PC-9 (cell line): Measurements from ENCODE around the gene SMARCA4. TPM values are rescaled to one million over a fixed set of nuclear protein-coding genes. Genes with fewer than 3 reads are reported as not detected.

Source experiments
- BruUV-seq: library from RNA; stranded (reverse); fragments of 400-500 nt; replicated peaks from 2 replicates; lab custom pipeline; 2021; lab: Mats Ljungman, UMichigan
- CTCF ChIA-PET: fragments of 300-600 bp; sonication (Branson Sonifier 250); formaldehyde crosslinking; loops from one replicate; lab custom pipeline; 2022; ENCODE audit warnings: antibody characterized with exemption; lab: Charles Lee
- POLR2A ChIA-PET: fragments of 300-600 bp; sonication (Branson Sonifier 250); formaldehyde crosslinking; loops from one replicate; lab custom pipeline; 2022; ENCODE audit warnings: antibody characterized with exemption; ENCODE audit not compliant: unreplicated experiment; lab: Charles Lee
- DNase-seq, 2 experiments: peaks; one replicate each; pipeline versions ENCODE4 v3.0.0 to v3.0.0-alpha.2; 2015 to 2022; ENCODE audit warnings: mixed read lengths in 1 of 2
- H2AFZ ChIP-seq: fragments of 200-600 bp; sonication (generic); 2 replicates; pipeline ENCODE4 v1.8.1; 2017; ENCODE audit warnings: antibody characterized with exemption
- H3F3A ChIP-seq: fragments of 200-600 bp; sonication (generic); 2 replicates; pipeline ENCODE4 v1.8.1; 2017; ENCODE audit warnings: antibody characterized with exemption, mild to moderate bottlenecking, low read depth; ENCODE audit not compliant: insufficient read depth
- H3K27ac ChIP-seq: fragments of 200-600 bp; sonication (generic); 2 replicates; pipeline ENCODE4 v1.6.1; 2016; ENCODE audit warnings: mixed run types
- H3K27me3 ChIP-seq: fragments of 200-600 bp; sonication (generic); 2 replicates; pipeline ENCODE4 v1.6.1; 2016; ENCODE audit warnings: low read depth, mixed run types; ENCODE audit not compliant: insufficient read depth
- H3K36me3 ChIP-seq: fragments of 200-600 bp; sonication (generic); 2 replicates; pipeline ENCODE4 v1.6.1; 2016; ENCODE audit warnings: low read depth, mixed run types
- H3K4me1 ChIP-seq: fragments of 200-600 bp; sonication (generic); replicated peaks from 2 replicates; pipeline ENCODE4 v1.6.1; 2016; ENCODE audit warnings: mixed run types; ENCODE audit not compliant: insufficient read depth
- H3K4me2 ChIP-seq: fragments of 200-600 bp; sonication (generic); 2 replicates; pipeline ENCODE4 v1.6.1; 2017; ENCODE audit warnings: mixed run types
- H3K4me3 ChIP-seq: fragments of 200-600 bp; sonication (generic); 2 replicates; pipeline ENCODE4 v1.6.1; 2016; ENCODE audit warnings: mixed run types
- H3K79me2 ChIP-seq: fragments of 200-600 bp; sonication (generic); 2 replicates; pipeline ENCODE4 v1.6.1; 2017; ENCODE audit warnings: low read depth, mixed run types
- H3K9me2 ChIP-seq: fragments of 200-600 bp; sonication (generic); 2 replicates; pipeline ENCODE4 v1.8.1; 2017; ENCODE audit warnings: mild to moderate bottlenecking; ENCODE audit not compliant: insufficient read depth
- H3K9me3 ChIP-seq: fragments of 200-600 bp; sonication (generic); 2 replicates; pipeline ENCODE4 v1.8.1; 2016; ENCODE audit warnings: low read depth; ENCODE audit not compliant: insufficient read depth
- H4K20me1 ChIP-seq: fragments of 200-600 bp; sonication (generic); 2 replicates; pipeline ENCODE4 v1.8.1; 2017; ENCODE audit not compliant: insufficient read depth
- EZH2 ChIP-seq: fragments of 200-600 bp; sonication (generic); IDR thresholded peaks from 2 replicates; pipeline ENCODE4 v1.8.0; 2017; ENCODE audit warnings: antibody characterized with exemption, low read depth
- intact Hi-C: fragments of 100-400 bp; cut with micrococcal nuclease; formaldehyde crosslinking; loops from one replicate; pipeline ENCODE4 v1.10.0; 2022; ENCODE audit not compliant: unreplicated experiment
- total RNA-seq: library from RNA; stranded (reverse); gene quantifications from 2 replicates; pipeline ENCODE4 v1.2.3, GENCODE V29; 2021
- TF ChIP-seq, protein P1 (sequence below): fragments of 200-600 bp; sonication (generic); conservative IDR thresholded peaks from 2 replicates; pipeline ENCODE4 v1.6.1; 2017; ENCODE audit warnings: mixed run types, antibody characterized with exemption, mild to moderate bottlenecking, moderate library complexity

SMARCA4 gene
- total RNA-seq, 1 experiment from 2014 or later, result 136 TPM

DNA sequence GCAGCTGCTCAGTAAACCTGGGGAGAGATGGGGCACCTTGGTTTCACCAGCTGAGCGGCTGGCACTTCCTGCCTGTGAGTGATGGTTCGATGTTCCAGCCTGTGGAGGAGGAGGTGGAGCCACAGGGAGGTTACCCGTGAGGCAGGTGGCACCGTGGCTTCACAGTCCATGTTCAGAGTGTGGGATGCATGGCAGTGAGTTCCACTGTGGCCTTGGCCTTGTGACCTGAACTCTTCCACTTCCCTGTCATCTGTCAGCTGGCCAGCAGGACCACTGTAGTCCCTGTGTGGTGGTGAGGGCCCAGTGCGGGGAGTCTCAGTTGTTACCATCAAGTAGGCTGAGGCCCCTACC is 16.9 kb downstream of the SMARCA4 start:
- Histone ChIP-seq H3K27ac (no peak overlapping the region), H4K20me1 (peaks cover 86% of the 10 kb centered on the region), H3F3A (peaks cover 14% of the 10 kb centered on the region), H3K9me2 (no peaks in the 10 kb centered on the region), H3K9me3 (no peaks in the 10 kb centered on the region), H2AFZ (no peak overlapping the region), H3K79me2 (peaks cover 94% of the 10 kb centered on the region), H3K36me3 (no peaks in the 10 kb centered on the region), H3K4me2 (no peak overlapping the region), H3K27me3 (no peaks in the 10 kb centered on the region), H3K4me1 (no peaks in the 10 kb centered on the region), H3K4me3 (no peak overlapping the region)
- TF ChIP-seq, protein P1, sequence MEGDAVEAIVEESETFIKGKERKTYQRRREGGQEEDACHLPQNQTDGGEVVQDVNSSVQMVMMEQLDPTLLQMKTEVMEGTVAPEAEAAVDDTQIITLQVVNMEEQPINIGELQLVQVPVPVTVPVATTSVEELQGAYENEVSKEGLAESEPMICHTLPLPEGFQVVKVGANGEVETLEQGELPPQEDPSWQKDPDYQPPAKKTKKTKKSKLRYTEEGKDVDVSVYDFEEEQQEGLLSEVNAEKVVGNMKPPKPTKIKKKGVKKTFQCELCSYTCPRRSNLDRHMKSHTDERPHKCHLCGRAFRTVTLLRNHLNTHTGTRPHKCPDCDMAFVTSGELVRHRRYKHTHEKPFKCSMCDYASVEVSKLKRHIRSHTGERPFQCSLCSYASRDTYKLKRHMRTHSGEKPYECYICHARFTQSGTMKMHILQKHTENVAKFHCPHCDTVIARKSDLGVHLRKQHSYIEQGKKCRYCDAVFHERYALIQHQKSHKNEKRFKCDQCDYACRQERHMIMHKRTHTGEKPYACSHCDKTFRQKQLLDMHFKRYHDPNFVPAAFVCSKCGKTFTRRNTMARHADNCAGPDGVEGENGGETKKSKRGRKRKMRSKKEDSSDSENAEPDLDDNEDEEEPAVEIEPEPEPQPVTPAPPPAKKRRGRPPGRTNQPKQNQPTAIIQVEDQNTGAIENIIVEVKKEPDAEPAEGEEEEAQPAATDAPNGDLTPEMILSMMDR, result no peak
- no peak for TF ChIP-seq EZH2
- intact Hi-C loops, result no loop called here
- POLR2A ChIA-PET, result no interaction called here
- no TSS peak for BruUV-seq
- DNase-seq, result no peak
- CTCF ChIA-PET, result no interaction called here

DNA sequence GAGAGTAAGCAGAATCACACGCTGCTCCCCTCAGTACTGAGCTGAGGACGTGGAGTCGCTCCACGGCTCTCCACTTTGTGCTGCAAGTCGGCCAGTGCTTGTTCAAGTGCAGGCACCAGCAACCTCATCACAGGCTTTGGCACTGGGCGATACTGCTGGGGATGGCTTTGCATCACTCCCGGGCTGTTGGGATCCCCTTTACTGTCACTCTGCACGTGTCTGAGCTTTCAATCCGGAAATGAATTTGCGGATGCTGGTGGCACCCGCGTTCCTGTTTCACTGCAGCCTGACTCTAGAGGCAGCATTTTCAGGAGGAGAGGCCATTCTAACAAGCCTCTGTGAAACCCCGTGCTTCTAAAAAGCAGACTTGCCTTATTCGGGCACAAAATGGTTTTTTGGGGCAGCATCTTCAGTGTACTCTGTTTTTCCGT is 19.1 kb downstream of the SMARCA4 start:
- CTCF ChIA-PET, result interaction anchor here (0.6 kb wide), 1 partner anchor 277 kb away, joined by 12 read pairs; no protein-coding TSS in a partner anchor
- Histone ChIP-seq H3K9me2 (no peaks in the 10 kb centered on the region), H2AFZ (no peak overlapping the region), H3K4me3 (no peak overlapping the region), H3F3A (peaks cover 7% of the 10 kb centered on the region), H3K79me2 (peaks cover 92% of the 10 kb centered on the region), H3K27ac (no peak overlapping the region), H3K4me1 (no peaks in the 10 kb centered on the region), H3K4me2 (no peak overlapping the region), H3K9me3 (no peaks in the 10 kb centered on the region), H3K27me3 (no peaks in the 10 kb centered on the region), H4K20me1 (peaks cover 90% of the 10 kb centered on the region), H3K36me3 (0 out of 2 replicates have a peak, but pooled peaks cover 3% of the 10 kb centered on the region)
- POLR2A ChIA-PET, result no interaction called here
- no TSS peak for BruUV-seq
- TF ChIP-seq, protein P1, result no peak
- no peak for TF ChIP-seq EZH2
- no peak for DNase-seq
- intact Hi-C loops, result no loop called here

DNA sequence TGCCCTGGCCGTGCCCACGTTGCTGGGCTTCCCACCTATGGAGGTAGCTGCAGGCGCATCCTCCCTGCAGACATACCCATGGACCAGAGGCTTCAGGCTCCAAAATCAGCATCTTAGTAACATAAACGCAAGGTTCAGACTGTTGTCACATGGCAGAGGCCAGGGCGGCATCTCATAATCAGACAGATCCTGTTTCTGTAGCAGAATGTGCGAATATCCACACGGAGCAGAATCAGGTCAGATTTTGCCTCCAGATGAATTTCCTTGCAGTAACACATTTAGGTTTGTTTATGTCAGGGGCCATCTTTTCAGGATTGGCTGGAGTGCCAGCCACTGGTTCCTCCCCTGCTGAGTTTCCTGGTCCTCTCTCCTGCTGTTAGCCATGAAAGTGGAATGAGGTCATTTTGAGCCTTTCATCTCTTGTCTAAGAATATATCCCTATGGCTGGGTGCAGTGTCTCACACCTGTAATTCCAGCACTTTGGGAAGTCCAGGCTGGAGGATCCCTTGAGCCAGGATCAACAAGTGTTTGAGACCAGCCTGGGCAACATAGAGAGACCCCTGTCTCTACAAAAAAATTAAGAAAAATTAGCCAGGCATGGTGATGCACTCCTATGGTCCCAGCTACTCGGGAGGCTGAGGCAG is 20.5 kb downstream of the SMARCA4 start:
- peaks cover 78% of the 10 kb centered on the region for H3K79me2 ChIP-seq
- no TSS peak for BruUV-seq
- H3K4me2 ChIP-seq, result no peak overlapping the region
- peaks cover 7% of the 10 kb centered on the region for H3F3A ChIP-seq
- POLR2A ChIA-PET, result no interaction called here
- H3K4me1 ChIP-seq, result no peaks in the 10 kb centered on the region
- peaks cover 84% of the 10 kb centered on the region for H4K20me1 ChIP-seq
- no peak overlapping the region for H2AFZ ChIP-seq
- no peaks in the 10 kb centered on the region for H3K9me3 ChIP-seq
- no peak overlapping the region for H3K4me3 ChIP-seq
- H3K9me2 ChIP-seq, result no peaks in the 10 kb centered on the region
- intact Hi-C loops, result no loop called here
- H3K27ac ChIP-seq, result no peak overlapping the region
- H3K27me3 ChIP-seq, result no peaks in the 10 kb centered on the region
- CTCF ChIA-PET, result no interaction called here
- 0 out of 2 replicates have a peak, but pooled peaks cover 3% of the 10 kb centered on the region for H3K36me3 ChIP-seq
- DNase-seq, result no peak
- TF ChIP-seq EZH2, result no peak
- TF ChIP-seq, protein P1, result no peak
